ENCODE measurements around the gene KCNH6. TPM values are rescaled to one million over a fixed set of nuclear protein-coding genes. Genes with fewer than 3 reads are reported as not detected.

The KCNH6 gene
- total RNA-seq, 1 donor, result not detected

- DNase-seq (ENCODE audit: low read depth in 2 of 3, low spot score in 2 of 3), result no peak
These were observed 16.5 kb upstream of the KCNH6 start for GRCh38 chr17:63506627-63507026.

GRCh38 chr17:63511331-63511730 is 11.8 kb upstream of the KCNH6 start:
- no peak for DNase-seq (ENCODE audit: low read depth in 2 of 3, low spot score in 2 of 3)

- no peak for DNase-seq (ENCODE audit: low read depth in 2 of 3, low spot score in 2 of 3)
These were observed 10.8 kb upstream of the KCNH6 start for GRCh38 chr17:63512388-63512787.

- no peak for DNase-seq (ENCODE audit: low read depth in 2 of 3, low spot score in 2 of 3)
These were observed 10.1 kb upstream of the KCNH6 start for GRCh38 chr17:63512896-63513644.

GRCh38 chr17:63514477-63514876 is 8.7 kb upstream of the KCNH6 start:
- DNase-seq (ENCODE audit: low read depth in 2 of 3, low spot score in 2 of 3), result no peak

GRCh38 chr17:63514974-63515373 is 8.2 kb upstream of the KCNH6 start:
- no peak for DNase-seq (ENCODE audit: low read depth in 2 of 3, low spot score in 2 of 3)

- no peak for DNase-seq (ENCODE audit: low read depth in 2 of 3, low spot score in 2 of 3)
These were observed 7.7 kb upstream of the KCNH6 start for GRCh38 chr17:63515426-63515825.

- no peak for DNase-seq (ENCODE audit: low read depth in 2 of 3, low spot score in 2 of 3)
These were observed 6.0 kb upstream of the KCNH6 start for GRCh38 chr17:63516910-63517824.

- DNase-seq (ENCODE audit: low read depth in 2 of 3, low spot score in 2 of 3), result no peak
These were observed 5.2 kb upstream of the KCNH6 start for GRCh38 chr17:63517825-63518534.

GRCh38 chr17:63519116-63519881 is 3.9 kb upstream of the KCNH6 start:
- DNase-seq (ENCODE audit: low read depth in 2 of 3, low spot score in 2 of 3), result no peak

- no peak for DNase-seq (ENCODE audit: low read depth in 2 of 3, low spot score in 2 of 3)
These were observed 2.9 kb upstream of the KCNH6 start for GRCh38 chr17:63519972-63520882.

GRCh38 chr17:63524051-63524450 is 893 bp downstream of the KCNH6 start:
- DNase-seq (ENCODE audit: low read depth in 2 of 3, low spot score in 2 of 3), result no peak

- no peak for DNase-seq (ENCODE audit: low read depth in 2 of 3, low spot score in 2 of 3)
These were observed 2.2 kb downstream of the KCNH6 start for GRCh38 chr17:63525190-63525946.

GRCh38 chr17:63526861-63527260 is 3.7 kb downstream of the KCNH6 start:
- DNase-seq (ENCODE audit: low read depth in 2 of 3, low spot score in 2 of 3), result no peak

GRCh38 chr17:63528183-63528582 is 5.0 kb downstream of the KCNH6 start:
- DNase-seq (ENCODE audit: low read depth in 2 of 3, low spot score in 2 of 3), result no peak

- no peak for DNase-seq (ENCODE audit: low read depth in 2 of 3, low spot score in 2 of 3)
These were observed 6.8 kb downstream of the KCNH6 start for GRCh38 chr17:63529711-63530556.

GRCh38 chr17:63530557-63531021 is 7.4 kb downstream of the KCNH6 start:
- DNase-seq (ENCODE audit: low read depth in 2 of 3, low spot score in 2 of 3), result no peak

All from hematopoietic multipotent progenitor cell (in vitro differentiated cells).